Limb (tissue), 2 donors: Measurements from ENCODE around the gene LAMA3.

Experiments used
- DNase-seq, 2 donors: peaks; one replicate each; pipeline ENCODE4 v3.0.0-alpha.2; 2016; ENCODE audit errors: extremely low spot score in 2 of 2

Gene LAMA3

DNA sequence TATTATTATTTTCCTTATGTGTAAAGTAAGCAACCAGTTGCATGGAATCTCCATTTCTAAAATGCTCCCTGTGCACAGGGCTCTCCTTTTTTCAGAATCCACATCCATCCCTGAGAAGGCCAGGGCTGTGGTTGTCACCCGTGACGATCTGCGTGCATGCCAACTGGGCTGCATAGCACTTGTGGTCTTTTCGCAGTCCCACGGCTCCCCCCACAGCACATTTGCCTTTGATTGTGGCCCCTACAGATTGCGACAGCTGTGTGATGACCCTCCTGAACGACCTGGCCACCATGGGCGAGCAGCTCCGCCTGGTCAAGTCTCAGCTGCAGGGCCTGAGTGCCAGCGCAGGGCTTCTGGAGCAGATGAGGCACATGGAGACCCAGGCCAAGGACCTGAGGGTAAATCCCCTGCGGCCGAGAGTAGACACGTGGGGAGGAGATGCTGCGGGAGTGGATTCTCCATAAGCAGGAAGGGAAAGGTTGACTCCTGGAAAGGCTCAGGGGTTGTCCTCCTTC lies 205.5 kb downstream of the LAMA3 start:
- no peak for DNase-seq

DNA sequence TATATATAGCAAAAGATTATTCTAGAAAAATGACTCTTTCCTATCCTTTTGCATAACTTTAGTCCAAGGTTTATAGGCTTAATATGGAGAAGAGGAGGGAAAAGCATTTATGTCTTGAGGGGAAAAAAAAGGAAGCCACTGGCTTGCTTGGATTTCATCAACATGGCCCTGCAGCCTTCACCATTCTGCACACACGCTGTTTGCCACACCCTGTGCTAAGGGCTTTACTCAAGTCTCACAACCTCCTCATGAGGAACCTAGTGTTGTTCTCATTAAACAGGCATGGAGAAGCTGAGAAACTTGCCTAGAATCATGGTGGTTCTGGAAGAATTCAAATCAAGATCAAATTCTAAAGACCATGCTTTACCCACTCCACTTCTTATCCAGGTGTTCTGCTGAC lies 208.0 kb downstream of the LAMA3 start:
- DNase-seq, result no peak

GRCh38 chr18:23897733-23898132 lies 208.5 kb downstream of the LAMA3 start:
- no peak for DNase-seq

DNA sequence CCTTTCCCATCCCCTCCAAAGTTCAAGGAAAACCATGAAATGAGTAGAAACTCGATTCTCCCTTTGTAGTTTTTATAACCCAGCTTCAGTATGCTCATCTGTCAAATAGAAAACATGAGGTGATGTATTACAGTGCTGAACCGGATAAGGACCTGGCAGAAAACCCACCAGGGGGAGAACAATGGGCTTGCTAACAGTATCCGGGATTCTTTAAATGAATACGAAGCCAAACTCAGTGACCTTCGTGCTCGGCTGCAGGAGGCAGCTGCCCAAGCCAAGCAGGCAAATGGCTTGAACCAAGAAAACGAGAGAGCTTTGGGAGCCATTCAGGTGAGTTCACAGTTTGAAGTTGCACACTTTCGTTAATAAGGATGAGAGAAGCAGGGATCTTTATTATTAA lies 211.7 kb downstream of the LAMA3 start:
- DNase-seq, result no peak

GRCh38 chr18:23902396-23902795 lies 213.1 kb downstream of the LAMA3 start:
- DNase-seq, result no peak

- DNase-seq, result no peak
These were observed 214.7 kb downstream of the LAMA3 start for GRCh38 chr18:23903971-23904370.

DNA sequence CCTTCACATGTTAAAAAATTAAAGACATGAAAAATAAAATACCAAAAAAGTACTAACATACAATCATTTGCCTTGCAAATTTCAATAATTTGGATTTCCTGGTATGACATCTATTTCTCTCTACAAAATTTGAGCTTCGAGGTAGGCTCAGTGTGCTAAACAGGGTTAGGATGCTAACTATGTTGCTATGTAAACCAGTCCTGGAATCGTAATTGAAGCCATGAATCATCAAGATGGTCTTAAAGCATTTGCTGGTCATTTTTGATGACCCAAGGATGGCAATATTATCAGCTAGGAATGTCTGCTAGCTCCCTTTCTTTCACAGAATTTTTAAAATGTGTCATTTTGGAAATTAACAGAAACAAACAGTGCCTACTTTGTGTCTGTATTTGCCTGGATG lies 217.4 kb downstream of the LAMA3 start:
- DNase-seq, result no peak

- no peak for DNase-seq
These were observed 219.6 kb downstream of the LAMA3 start for GRCh38 chr18:23908827-23909226.

- no peak for DNase-seq
These were observed 220.8 kb downstream of the LAMA3 start for GRCh38 chr18:23910032-23910431.

DNA sequence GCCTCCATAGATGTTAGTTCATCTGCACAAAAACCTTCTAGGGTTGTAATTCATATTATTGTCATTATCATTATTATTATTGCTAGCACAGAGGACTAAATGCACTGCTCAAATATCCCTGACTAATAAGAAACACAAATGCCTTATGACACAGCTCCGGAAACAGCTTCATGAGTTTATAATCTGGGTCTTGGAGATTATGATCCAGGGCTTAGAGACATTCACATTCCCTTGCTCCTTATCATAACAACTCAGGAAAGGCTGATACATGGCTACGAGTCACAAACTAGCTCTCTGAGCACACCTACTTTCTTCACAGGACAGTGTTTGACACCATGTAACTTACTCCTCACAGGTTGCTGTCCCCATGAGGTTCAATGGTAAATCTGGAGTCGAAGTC lies 223.1 kb downstream of the LAMA3 start:
- DNase-seq, result no peak

GRCh38 chr18:23916338-23916737 lies 227.1 kb downstream of the LAMA3 start:
- DNase-seq, result no peak

DNA sequence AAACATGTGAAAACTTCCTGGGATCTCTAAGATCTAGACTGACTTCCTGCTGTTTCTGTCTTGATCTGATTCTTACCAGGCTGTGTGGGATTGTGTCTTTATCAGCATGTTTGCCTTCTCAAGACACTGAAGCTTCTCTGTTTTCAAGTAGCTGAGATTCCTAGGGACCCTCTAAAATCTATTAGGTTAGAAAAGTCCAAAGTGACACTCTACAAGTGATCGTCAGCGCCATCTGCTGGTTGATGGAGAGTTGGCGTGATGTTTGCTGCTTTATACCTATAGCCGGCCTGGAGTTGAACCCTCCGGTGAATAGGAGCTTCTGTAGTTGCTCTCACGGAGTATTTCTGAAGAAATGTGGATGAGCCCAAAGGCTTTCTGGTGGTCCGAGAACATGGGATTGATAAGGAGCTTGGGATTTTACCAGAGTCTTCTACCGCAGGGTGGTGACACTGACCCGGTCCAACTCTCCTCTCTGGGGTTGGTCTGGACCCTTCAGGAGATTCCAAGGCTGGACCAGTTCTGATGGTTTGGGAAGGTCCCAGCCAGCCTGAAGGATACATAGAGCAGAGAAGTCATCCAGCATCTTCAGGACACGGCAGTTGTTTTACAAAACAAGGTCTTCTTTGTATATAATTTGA lies 229.3 kb downstream of the LAMA3 start:
- DNase-seq, result peak; percentile 65 to 81

GRCh38 chr18:23920054-23920453 lies 230.8 kb downstream of the LAMA3 start:
- DNase-seq, result no peak

- DNase-seq, result no peak
These were observed 232.5 kb downstream of the LAMA3 start for GRCh38 chr18:23921716-23922285.

GRCh38 chr18:23922939-23923338 lies 233.7 kb downstream of the LAMA3 start:
- no peak for DNase-seq

DNA sequence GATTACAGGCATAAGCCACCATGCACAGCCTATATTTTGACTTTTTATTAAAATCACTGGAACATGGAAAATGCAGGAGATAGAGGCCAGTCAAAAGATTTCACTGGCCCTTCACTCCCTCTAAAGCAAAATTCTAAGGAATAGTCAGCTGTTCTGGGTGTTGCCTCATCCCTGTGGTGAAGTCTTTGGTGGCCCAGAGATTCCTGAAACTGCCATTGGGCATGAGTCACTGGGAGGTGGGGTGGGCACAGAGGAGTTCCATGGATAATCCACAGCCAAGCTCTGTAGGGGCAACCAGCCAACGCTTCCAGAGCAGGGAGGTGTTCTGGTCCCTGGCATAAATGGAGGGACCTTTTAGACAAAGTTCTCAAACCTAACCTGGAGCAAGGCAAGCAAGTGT lies 235.6 kb downstream of the LAMA3 start:
- DNase-seq, result no peak

DNA sequence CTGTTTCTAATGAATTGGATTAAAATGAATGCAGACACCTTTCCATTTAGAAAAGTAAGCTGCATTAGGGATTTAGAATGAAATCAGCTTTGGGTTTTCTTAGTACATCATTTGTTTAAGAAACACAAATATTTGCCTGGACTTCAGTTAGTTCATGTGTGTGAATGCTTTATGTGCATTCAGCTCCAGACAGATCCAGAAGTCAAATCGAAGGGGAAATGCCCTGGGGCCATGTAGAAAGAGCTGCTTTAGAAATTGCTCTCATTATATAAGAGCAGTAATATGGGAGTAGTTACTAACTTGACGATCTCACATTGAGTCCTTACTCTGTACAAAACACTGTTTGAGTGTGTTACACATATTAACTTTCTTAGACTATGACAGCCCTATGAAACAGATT lies 237.3 kb downstream of the LAMA3 start:
- no peak for DNase-seq

- no peak for DNase-seq
These were observed 238.8 kb downstream of the LAMA3 start for GRCh38 chr18:23927821-23928746.

GRCh38 chr18:23929362-23929930 lies 240.2 kb downstream of the LAMA3 start:
- no peak for DNase-seq

- no peak for DNase-seq
These were observed 240.7 kb downstream of the LAMA3 start for GRCh38 chr18:23930002-23930401.

- no peak for DNase-seq
These were observed 243.3 kb downstream of the LAMA3 start for GRCh38 chr18:23932385-23933067.
